Breast epithelium (tissue), 4 donors: ENCODE results near the gene WNK2. TPM values are rescaled to one million over a fixed set of nuclear protein-coding genes. Genes with fewer than 3 reads are reported as not detected.

Experiments used
- DNase-seq, 2 donors: peaks; one replicate each; pipeline ENCODE4 v3.0.0-alpha.2; 2019; ENCODE audit warnings: low spot score in 2 of 2
- H3K27ac ChIP-seq, 2 donors: fragments of 200-600 bp; sonication (generic) in 1 of 2; one replicate each; pipeline ENCODE4 v1.5.1; 2016 to 2019; ENCODE audit warnings: mild to moderate bottlenecking in 1 of 2
- H3K27me3 ChIP-seq, 2 donors: fragments of 200-600 bp; sonication (generic) in 1 of 2; one replicate each; pipeline versions ENCODE4 v1.5.1 to v1.6.0; 2017 to 2019; ENCODE audit warnings: control low read depth in 1 of 2, mild to moderate bottlenecking in 1 of 2
- H3K36me3 ChIP-seq: fragments of 200-600 bp; one replicate; pipeline ENCODE4 v1.5.1; 2019
- H3K4me1 ChIP-seq, 2 donors: fragments of 200-600 bp; sonication (generic); one replicate each; pipeline ENCODE4 v1.5.1; 2016 to 2019; ENCODE audit warnings: control low read depth in 1 of 2
- H3K4me3 ChIP-seq, 3 donors: fragments of 200-600 bp; sonication (generic); 1 replicate in 2 of 3; 2 replicates in 1 of 3; pipeline ENCODE4 v1.5.1; 2016 to 2019; ENCODE audit warnings: mild to moderate bottlenecking in 3 of 3, moderate library complexity in 2 of 3
- H3K9me3 ChIP-seq, 2 donors: fragments of 200-600 bp; sonication (generic) in 1 of 2; one replicate each; pipeline ENCODE4 v1.5.1; 2016 to 2019; ENCODE audit warnings: control low read depth in 1 of 2
- CTCF ChIP-seq, 3 donors: fragments of 450-650 bp; IDR thresholded peaks; one replicate each; pipeline ENCODE4 v1.5.1; 2016 to 2017; ENCODE audit warnings: antibody characterized with exemption in 3 of 3, mild to moderate bottlenecking in 3 of 3, moderate library complexity in 3 of 3
- POLR2A ChIP-seq: fragments of 450-650 bp; IDR thresholded peaks from one replicate; pipeline ENCODE4 v1.6.1; 2016; ENCODE audit warnings: antibody characterized with exemption, mild to moderate bottlenecking, moderate library complexity
- POLR2AphosphoS5 ChIP-seq, 3 donors: sonication (generic); formaldehyde crosslinking; IDR thresholded peaks; one replicate each; pipeline ENCODE4 v1.6.1; 2017; ENCODE audit warnings: antibody characterized with exemption in 3 of 3
- intact Hi-C: fragments of 100-400 bp; cut with DNase I; formaldehyde crosslinking; loops from one replicate; pipeline ENCODE4 v1.15.1; 2023; ENCODE audit warnings: low total_unique reads
- total RNA-seq, 3 donors: library from RNA; depleted of rRNA; stranded (reverse); fragments of >200 nt; gene quantifications; one replicate each; pipeline ENCODE4 v1.1.0, GENCODE V29; 2016

Gene WNK2
- total RNA-seq, 3 donors from 2014 or later, result 9.1 to 28.5 TPM; not detected in 1

DNA sequence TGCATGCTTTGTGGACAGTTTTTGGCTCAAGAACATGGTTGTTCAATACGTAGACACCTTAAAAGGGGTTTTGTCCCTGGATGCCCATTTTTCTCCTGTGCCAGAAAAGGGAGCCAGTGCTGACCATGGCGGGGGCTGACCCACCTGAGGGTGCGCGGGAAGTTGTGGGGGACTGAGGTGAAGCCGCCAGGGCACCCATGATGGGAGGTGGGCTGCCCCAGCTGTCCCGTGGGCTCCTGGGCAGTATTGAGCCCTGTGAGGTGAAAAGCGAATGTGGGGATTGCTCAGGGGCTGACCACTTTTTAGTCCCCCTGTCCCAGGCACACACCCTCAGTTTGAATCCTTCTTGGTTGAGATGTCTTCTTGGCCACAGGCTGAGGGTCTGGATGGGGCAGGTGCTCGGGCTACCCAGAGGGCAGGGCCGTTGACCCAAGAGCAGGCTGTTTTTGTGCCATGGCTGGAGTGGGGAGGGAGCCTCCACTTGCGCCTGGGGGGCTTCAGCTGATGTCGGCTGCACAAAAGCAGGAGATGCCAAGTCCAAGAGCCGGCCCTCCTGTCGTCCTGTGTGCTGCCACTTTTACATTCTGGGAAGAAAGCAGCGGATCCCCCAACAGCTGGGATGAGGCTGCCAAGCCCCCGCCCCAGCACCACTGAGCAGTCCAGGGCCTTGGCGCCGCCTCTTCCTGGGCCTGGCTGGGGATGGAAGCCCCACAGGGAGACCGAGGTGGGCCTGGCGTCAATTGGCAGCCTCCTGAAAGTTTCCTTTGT, 120.1 kb downstream of the WNK2 start:
- intact Hi-C loops, result no loop called here
- Histone ChIP-seq H3K27ac (no peak overlapping the region), H3K27me3 (no peaks in the 10 kb centered on the region), H3K4me3 (no peak overlapping the region), H3K4me1 (no peaks in the 10 kb centered on the region), H3K36me3 (no peaks in the 10 kb centered on the region), H3K9me3 (no peaks in the 10 kb centered on the region)
- TF ChIP-seq POLR2A (no peak), CTCF (IDR thresholded peaks at IDR 0.05) (no peak)
- peak; percentile 14 to 48 for DNase-seq

DNA sequence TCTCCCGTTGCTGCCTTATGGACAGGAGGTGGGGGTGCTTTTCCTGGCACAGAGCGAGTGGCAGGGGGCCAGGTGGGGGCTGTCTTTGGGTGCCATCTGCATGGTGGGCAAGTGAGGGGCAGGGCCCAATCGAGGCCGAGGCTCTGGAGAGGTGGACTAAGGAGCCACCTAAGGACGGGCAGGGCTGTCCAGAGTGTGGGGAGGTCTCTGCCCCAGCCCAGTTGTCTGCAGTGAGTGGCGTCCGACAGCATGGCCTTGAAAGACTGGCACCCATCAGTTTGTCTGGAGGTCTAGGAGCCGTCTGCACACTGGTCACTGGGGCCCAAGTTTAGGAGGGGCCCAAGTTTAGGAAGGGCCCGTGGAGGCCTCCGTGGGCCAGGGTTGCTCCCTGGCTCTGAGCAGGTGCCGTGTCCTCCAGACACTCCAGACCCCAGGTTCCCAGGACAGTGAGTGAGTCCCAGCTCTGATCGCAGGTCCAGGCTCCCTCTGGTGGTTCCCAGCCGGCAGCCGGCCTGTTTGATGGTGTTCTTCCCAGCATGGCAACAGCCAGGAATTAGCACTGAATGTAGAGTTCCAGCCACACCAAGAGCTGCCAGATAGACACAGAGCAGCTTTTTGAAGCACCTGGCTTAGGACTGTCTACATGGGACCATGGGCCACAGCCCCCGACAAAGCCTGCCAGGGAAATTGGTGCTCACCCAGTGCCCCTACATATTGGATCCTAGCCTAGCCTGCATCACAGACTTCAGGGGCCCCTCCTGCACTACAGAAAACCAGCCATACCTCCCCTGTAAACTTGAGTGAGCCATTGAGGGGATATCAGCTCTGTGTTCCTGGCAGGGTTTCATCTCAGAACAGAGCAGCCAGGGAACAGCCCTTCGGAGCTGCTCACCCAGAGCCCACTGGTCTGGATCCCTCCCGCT, 120.9 kb downstream of the WNK2 start:
- Histone ChIP-seq H3K9me3 (no peaks in the 10 kb centered on the region), H3K4me1 (no peaks in the 10 kb centered on the region), H3K36me3 (no peaks in the 10 kb centered on the region), H3K27me3 (no peaks in the 10 kb centered on the region), H3K27ac (no peak overlapping the region), H3K4me3 (no peak overlapping the region)
- intact Hi-C loops, result loop anchor here (5.0 kb wide), 1 partner anchor 143 kb away; no protein-coding TSS in a partner anchor
- no peak for TF ChIP-seq POLR2A
- peak in 2 of 3 donors; percentile 64 to 76 for TF ChIP-seq CTCF (IDR thresholded peaks at IDR 0.05)
- DNase-seq, result peak; percentile 65 to 70

- Histone ChIP-seq H3K36me3 (no peaks in the 10 kb centered on the region), H3K27me3 (no peaks in the 10 kb centered on the region), H3K27ac (no peak overlapping the region), H3K9me3 (no peaks in the 10 kb centered on the region), H3K4me1 (no peaks in the 10 kb centered on the region), H3K4me3 (no peak overlapping the region)
- no peak for TF ChIP-seq CTCF (IDR thresholded peaks at IDR 0.05)
- no peak for TF ChIP-seq POLR2A
- no peak for TF ChIP-seq POLR2AphosphoS5 (IDR thresholded peaks at IDR 0.05)
- intact Hi-C loops, result loop anchor here (5.0 kb wide), 1 partner anchor 143 kb away; no protein-coding TSS in a partner anchor
- DNase-seq, result peak; percentile 16 to 39
Observed at GRCh38 chr9:93305497-93306020, 121.6 kb downstream of the WNK2 start.

DNA sequence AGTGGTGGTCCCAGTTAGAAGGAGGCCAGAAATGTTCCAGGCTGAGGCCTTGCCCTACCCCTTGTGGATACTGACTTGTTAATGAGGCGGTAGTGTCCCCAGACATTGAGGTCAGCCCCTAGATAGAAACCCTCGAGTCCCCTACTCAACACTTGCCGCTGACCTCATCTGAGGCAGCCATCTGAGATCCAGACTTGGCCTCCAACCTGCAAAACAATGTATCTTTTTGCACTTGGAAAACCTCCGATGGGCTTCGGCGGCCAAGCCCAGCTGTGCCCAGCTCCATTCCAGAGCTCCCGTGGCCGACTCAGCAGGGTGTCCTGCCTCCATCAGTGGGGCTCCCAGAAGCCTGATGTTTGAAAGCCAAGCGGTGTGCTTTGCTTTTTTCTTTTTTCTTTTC, 122.1 kb downstream of the WNK2 start:
- no peaks in the 10 kb centered on the region for H3K27me3 ChIP-seq
- H3K4me3 ChIP-seq, result no peak overlapping the region
- intact Hi-C loops, result loop anchor here (5.0 kb wide), 1 partner anchor 144 kb away; no protein-coding TSS in a partner anchor
- H3K27ac ChIP-seq, result no peak overlapping the region
- TF ChIP-seq POLR2A, result no peak
- TF ChIP-seq POLR2AphosphoS5 (IDR thresholded peaks at IDR 0.05), result no peak
- TF ChIP-seq CTCF (IDR thresholded peaks at IDR 0.05), result no peak
- H3K9me3 ChIP-seq, result no peaks in the 10 kb centered on the region
- no peaks in the 10 kb centered on the region for H3K36me3 ChIP-seq
- DNase-seq, result peak; percentile 7 to 17
- H3K4me1 ChIP-seq, result no peaks in the 10 kb centered on the region
